GM12875 (cell line): Measurements from ENCODE around the gene ANKRD13C.

Source experiments
- H3K4me3 ChIP-seq: one replicate; pipeline ENCODE4 v1.5.1; 2011; ENCODE audit warnings: low read depth, low read length, control low read depth
- TF ChIP-seq, protein P1 (sequence below): IDR thresholded peaks from 2 replicates; pipeline ENCODE4 v1.5.1; 2011; ENCODE audit warnings: low read depth, mild to moderate bottlenecking, control low read depth, inconsistent platforms, low read length, moderate library complexity, borderline replicate concordance; ENCODE audit not compliant: insufficient read depth

Gene ANKRD13C

DNA sequence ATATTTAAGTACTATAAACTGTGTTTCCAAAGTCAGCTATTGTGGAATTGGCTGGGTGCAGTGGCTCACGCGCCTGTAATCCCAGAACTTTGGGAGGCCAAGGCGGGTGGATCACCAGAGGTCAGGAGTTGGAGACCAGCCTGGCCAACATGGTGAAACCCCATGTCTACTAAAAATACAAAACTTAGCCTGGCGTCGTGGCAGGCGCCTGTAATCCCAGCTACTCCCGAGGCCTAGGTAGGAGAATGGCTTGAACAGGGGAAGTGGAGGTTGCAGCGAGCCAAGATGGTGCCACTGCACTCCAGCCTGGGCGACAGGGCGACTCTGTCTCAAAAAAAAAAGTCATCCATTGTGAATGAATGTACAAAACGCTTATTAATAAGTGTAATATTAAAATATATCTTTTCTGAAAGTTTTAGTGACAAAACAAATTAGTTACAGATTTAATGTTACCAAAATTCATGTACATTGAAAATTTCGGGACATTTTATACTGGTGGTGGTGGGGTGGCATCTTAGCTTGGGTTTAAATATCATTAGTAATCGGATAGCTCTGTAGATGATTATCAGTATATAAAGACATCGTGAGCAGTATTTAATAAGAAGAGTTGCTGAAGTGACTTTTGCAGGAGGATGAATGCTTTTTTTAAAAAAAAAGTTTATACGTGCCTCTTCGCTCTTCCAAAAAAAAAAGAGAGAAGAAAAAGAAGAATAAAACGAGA, 133.8 kb downstream of the ANKRD13C start:
- TF ChIP-seq, protein P1, sequence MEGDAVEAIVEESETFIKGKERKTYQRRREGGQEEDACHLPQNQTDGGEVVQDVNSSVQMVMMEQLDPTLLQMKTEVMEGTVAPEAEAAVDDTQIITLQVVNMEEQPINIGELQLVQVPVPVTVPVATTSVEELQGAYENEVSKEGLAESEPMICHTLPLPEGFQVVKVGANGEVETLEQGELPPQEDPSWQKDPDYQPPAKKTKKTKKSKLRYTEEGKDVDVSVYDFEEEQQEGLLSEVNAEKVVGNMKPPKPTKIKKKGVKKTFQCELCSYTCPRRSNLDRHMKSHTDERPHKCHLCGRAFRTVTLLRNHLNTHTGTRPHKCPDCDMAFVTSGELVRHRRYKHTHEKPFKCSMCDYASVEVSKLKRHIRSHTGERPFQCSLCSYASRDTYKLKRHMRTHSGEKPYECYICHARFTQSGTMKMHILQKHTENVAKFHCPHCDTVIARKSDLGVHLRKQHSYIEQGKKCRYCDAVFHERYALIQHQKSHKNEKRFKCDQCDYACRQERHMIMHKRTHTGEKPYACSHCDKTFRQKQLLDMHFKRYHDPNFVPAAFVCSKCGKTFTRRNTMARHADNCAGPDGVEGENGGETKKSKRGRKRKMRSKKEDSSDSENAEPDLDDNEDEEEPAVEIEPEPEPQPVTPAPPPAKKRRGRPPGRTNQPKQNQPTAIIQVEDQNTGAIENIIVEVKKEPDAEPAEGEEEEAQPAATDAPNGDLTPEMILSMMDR, result no peak

DNA sequence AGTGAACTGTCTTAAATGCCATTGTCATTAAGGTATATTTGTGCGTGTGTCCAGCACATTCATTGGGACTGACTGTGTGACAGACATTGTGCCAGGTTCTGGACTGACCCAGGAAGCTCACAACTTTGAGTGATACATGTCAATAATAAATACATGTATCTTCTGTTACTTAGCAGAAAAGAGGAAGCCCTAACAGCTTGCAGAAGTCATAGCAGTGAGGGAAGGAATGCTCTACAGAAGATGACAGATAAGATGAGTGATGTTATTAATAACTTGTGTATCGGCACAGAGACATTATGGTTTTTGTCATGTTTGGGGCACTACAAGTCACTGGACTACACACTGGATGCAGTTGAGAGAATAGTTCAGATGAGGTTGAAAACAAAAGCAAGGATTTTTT, 134.5 kb downstream of the ANKRD13C start:
- TF ChIP-seq, protein P1, result no peak
- no peak overlapping the region for H3K4me3 ChIP-seq

More for the DNA sequence above, 133.8 kb downstream of the ANKRD13C start:
- H3K4me3 ChIP-seq, result peak overlapping the region; percentile 14

DNA sequence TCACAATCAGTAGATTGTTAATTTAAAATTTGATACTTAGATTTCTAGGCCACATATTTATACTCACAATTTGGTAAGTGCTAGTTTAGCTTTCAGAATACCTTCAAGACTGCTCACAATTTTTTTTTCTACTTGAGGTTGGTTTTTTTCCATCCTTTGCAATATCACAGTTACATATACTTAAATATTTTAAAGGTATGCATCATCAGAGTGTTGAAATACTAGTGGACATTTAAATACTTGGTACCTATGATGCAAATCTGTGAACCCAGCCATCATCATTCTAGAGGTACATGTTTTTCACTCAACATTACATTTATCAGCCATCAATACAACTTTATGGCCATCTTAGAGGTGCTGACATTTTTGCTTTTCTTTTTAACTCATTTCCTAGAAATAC, 143.0 kb downstream of the ANKRD13C start:
- no peak overlapping the region for H3K4me3 ChIP-seq
- TF ChIP-seq, protein P1, result no peak

DNA sequence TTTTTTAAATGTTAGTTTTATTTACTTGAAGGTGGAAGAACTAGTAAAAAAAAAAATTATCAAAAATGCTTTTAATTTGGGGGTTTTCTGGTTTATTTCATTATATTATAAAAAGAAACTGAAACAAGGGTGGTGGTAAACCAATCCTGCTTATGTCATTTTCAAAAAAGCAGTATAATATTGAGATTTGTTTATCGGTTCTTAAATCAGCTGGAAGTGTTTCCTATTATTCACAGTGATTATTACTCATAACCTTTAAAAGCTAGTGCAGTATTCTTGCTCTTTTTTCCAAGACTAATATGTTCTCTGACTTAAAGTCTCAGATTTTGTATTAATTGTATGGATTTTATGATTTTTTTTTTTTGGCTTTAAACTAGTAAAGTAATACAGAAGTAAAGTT, 143.7 kb downstream of the ANKRD13C start:
- TF ChIP-seq, protein P1, result no peak
- H3K4me3 ChIP-seq, result no peak overlapping the region
